Stimulated activated CD8-positive, alpha-beta memory T cell treated with anti-CD3 and anti-CD28 coated beads, Interleukin-2, amount 100 ng/mL, for 1 hour (primary cell): ENCODE results near the gene PPP1R9A.

Experiments
- DNase-seq, 2 donors: peaks; one replicate each; pipeline ENCODE4 v3.0.0-alpha.2; 2020; ENCODE audit warnings: low read depth in 2 of 2

The PPP1R9A gene

DNA sequence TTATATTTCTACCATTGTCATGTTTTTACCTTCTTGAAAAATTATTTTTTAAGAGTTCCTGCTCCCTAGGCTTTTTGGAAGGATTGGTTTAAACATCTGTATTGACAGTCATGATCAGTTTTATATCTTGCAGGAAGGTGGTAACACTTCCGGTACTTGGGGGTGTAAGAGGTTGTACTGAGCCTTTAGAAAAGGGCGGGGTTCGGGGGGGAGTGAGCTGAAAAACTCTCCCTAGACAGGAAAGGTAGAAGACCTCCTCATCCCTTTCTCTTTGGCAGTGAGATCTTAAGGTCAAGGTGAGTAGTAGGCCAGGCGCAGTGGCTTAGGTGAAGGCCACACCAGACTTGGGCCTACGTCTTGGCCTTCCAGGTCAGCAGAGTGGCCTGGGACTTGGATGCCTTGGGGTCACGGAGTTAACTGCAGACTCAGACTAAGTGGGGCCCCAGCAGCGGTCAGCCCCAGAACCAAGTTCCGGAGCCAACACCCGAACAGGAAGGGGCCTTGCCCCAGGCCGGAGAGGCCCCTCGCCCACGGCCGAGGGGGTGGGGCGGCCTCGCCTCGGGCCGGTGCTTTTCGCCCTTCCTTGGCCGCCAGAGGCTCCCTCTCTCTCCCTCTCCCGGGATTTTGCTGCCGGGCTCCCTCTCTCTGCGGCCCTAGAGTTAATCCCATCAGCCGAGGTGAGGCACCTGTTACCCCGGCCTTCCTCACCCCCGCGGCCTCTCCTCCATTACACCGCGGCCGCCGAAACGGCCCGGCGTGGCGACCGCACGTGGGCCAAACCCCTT lies at the start of gene PPP1R9A:
PPP1R9A (plus strand) TSS at position 569 of the 785 bp plus-strand sequence. CDS start 2,520 bp downstream, outside the sequence.
- DNase-seq, result no peak

DNA sequence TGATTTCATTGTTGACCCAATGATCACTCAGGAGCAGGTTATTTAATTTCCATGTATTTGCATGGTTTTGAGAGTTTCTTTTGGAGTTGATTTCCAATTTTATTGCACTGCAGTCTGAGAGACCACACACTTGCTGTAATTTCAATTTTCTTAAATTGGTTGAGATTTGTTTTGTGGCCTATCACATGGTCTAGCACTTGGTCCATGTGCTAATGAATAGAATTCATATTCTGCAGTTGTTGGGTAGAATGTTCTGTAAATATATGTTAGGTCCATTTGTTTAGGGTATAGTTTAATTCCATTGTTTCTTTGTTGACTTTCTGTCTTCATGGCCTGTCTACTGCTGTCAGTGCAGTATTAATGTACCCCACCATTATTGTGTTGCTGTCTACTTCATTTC lies 36.3 kb upstream of the PPP1R9A start:
- no peak for DNase-seq

DNA sequence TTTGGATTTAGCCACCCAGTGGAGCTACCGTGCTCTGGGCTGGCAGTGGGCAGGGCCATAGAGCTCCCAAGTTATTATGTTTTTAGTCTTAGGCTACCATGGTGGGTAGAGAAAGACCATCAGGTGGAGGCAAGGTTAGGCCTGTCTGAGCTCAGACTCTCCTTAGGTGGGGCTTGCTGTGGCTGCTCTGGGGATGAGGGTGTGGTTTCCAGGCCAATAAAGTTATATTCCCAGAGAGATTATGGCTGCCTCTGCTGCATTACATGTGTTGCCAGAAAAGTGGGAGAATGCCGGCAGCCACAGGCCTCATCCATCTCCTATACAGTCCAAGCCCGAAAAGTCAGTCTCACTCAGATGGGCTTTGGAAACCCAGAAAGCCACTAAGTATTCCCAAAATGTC lies 34.2 kb upstream of the PPP1R9A start:
- DNase-seq, result no peak

DNA sequence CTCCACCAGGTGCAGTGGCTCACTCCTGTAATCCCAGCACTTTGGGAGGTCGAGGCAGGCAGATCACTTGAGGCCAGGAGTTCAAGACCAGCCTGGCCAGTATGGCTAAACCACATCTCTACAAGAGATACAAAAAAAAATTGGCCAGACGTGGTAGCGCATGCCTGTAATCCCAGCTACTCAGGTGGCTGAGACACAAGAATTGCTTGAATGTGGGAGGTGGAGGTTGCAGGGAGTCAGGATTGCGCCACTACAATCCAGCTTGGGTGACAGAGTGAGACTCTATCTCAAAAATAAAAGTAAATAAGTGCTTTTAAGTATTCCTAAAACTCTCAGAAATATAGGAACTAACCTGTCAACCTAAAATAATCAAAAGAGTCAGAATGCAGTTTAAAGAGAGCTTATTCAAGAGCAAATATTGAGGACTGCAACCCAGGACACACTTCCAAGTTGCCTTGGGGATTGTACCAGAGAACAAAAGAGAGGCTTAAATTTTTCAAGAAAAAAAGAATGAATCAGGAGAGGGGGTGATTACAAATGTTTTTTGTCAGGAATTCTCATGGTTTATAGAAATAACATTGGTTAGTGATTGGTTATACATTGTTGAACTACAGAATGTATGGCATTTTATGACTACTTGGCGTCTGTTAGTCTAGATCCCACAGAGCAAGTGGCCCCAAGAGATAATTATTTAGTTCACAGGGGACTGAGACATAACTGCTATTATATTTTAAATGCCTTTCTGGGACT lies 33.2 kb upstream of the PPP1R9A start:
- DNase-seq, result no peak

DNA sequence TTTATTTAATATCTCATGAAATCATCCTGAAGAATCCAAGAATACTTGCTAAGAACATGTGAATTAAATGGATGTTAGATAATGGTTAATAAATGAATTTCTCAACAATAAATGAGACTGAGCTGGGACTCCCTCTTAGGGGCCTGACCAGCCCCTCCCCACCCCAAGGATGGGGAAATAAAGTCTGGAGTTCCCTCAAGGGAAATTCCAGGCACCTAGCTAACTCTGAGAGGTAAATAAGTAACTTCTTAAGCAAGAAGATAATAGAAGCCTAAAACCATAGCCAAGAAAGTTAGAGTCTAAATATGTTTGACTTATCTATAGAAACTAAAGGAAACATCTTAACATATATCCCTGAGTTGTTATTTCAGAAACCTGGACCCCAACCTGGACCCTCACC lies 32.2 kb upstream of the PPP1R9A start:
- DNase-seq, result no peak

DNA sequence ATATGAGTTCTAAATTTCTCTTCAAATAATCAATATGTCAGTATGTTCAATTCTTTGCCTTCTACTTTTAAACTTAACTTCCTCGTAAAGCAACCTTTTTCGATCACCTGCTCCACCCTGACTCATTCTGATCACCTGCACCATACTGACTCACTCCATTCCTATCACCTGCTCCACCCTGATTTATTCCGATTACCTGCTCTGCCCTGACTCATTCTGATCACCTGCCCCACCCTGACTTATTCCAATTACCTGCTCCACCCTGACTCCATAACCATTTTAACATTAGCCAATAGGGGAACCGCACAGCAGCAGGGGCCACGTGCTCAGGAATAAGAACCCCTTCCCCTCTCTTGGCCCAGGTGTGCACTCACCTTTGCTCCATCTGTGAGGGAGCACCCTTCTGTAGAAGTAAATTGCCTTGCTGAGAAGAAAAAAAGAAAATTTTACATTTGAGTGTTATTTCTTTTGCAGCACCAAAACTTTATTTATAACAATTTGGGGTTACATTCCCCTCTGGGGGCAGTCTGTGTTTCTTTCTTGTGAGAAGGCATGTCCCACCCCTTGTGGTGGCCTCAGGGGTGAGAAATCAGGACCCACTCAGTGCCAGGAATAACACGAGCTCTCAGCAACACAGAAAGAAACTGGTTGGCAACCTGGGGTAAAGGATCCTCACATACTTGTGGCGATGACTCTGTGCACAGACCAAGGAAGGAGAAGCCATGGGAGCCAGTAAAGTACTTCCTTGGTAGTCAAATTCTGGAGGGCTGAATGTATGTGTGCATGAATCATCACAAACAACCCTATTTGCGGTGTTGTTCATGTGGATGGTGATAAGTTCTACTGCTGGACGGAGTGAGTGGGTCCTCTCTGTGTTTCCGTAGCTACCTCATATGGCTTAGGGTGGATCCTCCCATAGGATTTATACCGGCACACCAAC lies 29.4 kb upstream of the PPP1R9A start:
- no peak for DNase-seq

DNA sequence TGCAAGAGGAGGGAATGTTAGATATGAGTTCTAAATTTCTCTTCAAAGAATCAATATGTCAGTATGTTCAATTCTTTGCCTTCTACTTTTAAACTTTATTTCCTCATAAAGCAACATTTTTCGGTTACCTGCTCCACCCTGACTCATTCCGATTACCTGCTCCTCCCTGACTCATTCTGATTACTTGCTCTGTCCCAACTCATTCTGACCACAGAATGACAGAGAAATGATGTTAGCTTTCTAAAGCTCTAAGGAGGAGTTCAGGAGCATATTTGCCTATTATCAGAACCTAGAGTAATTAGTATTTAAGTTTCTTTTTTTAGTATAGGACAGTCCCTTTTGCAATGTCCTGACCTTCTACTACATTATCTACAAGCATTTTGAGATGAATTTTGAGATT lies 24.5 kb upstream of the PPP1R9A start:
- DNase-seq, result no peak

DNA sequence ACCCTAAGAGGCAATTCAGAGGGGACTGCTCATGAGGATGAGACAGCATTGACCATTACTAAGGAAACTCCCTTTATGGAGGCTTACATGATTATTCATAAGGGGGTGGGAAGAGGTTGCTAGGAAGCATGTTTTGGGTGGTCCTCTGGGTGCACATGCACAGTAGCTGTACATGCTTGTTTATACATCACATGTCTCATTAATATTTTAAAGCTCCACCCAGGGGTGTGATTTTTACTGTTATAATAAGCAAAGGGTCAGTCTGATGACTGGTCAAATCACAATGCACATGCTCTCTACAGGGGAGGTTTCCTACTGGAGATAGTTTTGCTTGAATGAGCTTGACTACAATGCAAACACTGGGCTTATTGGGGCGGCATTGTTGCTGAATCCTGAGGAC lies 23.8 kb upstream of the PPP1R9A start:
- DNase-seq, result no peak

DNA sequence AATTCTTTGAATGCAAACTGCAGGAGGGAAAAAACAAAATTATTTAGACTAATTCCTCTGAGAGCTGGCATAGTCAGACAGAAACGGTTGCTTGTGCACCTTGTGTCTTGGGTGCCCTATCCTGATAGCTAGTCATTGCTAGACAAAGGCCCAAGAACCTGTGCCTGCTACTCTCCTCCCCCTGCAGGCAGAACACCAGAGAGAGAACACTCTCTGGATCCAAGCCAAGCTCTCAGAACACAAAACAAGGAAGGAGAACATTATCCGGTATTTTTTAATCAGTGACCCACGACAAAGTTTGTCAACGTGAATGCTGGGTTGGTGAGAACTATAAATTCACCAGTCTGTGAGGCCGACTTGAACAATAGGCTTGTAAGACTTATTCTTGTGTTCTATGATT lies 18.8 kb upstream of the PPP1R9A start:
- DNase-seq, result no peak

DNA sequence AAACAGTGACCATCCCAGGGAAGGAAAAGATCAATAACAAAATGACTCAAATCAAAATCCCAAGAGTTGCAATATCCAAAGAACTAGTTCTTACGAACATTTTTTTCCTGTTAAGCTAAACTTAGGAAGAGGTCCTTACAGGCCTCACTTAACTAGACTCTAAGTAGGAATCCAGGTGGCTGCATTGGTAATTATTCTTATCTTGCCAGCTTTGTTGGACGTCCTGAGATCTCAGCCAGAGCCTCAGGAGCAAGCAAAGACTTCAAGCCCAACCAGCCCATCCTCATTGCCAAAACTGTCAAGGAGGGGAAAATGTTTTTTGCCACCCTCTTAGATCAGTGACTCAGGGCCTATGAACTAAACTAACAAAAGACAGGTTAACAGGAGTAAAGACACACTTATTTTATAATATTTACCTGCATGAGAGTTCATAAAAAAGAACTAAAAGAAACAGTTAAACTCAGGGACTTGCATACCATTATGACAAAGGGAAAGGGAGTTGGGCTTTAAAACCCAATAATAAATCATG lies 18.3 kb upstream of the PPP1R9A start:
- no peak for DNase-seq

DNA sequence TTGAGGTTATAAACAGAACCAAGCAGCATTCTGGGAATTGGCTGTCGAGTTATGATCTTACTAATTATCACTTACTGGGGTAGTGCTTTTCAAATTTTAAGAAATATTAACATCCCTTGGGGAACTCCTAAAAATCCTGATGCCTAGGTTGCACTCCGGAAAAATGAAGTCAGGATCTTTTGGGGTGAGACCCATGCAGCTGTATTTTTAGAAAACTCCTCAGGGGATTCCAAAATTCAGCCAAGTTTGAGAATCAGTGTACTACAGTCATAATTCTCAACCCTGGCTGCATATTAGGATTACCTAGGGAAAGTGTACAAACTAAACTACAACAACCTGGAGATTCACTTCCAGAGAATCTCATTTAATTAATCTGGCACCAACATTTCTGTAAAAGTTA lies 17.2 kb upstream of the PPP1R9A start:
- no peak for DNase-seq

DNA sequence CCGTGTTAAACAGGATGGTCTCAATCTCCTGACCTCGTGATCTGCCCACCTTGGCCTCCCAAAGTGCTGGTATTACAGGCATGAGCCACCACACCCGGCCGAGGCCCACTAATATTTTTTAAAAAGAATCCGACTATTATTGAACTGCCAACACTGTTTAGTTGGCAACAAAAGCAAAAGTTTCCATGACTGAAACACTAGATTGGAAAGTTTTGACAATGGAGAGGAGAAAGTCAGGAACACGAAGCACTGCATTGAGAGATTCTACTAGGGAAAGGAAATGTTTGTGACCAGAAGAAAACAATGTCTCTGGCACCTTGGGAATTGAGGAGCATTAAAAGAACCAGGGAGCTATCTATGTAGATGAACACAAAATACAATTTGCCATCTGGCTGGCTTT lies 13.7 kb upstream of the PPP1R9A start:
- no peak for DNase-seq

DNA sequence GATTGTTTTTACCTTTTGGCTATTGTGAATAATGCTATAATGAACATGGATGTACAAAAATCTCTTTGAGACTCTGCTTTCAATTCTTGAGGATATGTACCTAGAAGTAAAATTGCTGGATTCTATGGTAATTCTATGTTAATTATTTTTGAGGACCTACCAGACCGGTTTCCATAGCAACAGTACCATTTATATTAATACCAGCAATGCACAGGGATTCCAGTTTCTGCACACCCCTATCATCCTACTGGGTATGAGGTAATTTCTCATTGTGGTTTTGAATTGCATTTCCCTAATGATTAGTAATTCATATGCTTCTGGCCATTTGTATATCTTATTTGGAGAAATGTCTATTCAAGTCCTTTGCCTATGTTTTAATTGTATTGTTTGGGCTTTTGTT lies 9.9 kb upstream of the PPP1R9A start:
- DNase-seq, result no peak

DNA sequence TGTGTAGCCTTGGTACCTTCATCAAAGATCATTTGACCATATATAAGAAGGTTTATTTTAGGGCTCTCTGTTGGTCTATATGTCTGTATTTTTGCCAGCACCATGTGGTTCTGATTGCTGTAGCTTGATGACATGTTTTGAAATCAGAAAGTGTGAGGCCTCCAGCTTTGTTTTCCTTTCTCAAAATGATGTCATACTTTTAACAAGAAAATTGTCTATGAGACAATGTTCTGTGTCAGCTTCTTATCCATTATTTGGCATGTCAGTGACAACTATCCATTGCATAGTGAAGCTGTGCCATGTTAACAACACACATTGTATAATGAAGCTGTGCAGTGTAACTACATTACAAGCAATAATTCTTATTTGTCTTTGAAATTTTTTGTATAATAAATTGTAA lies 9.1 kb upstream of the PPP1R9A start:
- no peak for DNase-seq

DNA sequence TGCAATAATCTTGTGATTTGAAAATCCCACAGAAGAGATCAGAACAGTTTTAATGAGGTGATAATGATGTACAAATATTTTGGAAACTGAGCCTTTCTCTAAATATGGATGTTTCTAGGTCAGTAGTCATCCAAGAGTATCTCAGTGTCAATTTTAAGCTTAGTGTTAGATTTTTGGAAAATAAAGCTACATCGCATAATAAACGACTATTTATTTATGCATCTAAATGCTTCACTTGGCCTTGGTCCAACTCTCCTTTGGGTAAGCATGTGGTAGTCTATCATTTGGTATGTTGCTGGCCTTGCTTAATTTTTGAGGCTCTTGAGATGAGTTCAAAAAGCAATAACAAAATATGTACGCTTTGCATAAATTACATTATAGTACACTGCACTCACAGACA lies 5.4 kb upstream of the PPP1R9A start:
- no peak for DNase-seq

DNA sequence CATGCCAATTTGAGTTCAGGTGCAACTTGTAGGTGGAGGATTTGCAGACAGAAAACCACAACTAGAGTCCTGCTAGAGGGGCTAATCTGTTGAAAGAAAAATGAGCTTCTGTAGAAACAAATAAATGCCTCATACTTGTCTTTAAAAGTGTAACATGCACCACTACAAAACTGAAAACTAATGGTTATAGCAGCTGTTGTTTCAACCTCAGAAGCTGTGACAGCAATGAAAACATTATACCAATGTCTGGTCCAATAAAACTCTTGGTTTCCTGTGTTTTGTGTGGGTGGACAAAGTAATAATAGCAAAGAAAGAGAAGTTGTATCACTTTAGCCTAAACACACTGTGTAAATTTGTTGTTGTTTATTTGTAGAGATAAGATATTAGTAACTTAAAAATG lies 3.4 kb upstream of the PPP1R9A start:
- no peak for DNase-seq

DNA sequence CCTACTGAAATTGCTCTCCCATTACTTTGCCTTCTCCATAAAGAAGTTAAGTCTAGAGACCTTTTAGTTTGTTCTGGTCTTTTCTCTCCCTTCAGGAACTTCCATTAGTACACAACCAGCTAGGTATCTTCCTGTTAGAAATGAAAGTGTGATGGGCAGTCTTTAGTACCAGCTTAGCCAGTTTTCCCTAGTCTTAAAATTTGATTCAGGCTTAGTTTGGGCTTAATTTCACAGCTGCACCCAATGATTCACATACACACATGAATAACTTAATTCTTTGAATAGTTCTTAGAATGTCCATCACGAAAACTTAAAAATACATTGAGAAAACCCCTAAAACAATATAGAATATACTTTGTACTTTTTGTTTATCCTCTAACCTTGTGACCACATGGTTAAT lies 2.4 kb upstream of the PPP1R9A start:
- no peak for DNase-seq

DNA sequence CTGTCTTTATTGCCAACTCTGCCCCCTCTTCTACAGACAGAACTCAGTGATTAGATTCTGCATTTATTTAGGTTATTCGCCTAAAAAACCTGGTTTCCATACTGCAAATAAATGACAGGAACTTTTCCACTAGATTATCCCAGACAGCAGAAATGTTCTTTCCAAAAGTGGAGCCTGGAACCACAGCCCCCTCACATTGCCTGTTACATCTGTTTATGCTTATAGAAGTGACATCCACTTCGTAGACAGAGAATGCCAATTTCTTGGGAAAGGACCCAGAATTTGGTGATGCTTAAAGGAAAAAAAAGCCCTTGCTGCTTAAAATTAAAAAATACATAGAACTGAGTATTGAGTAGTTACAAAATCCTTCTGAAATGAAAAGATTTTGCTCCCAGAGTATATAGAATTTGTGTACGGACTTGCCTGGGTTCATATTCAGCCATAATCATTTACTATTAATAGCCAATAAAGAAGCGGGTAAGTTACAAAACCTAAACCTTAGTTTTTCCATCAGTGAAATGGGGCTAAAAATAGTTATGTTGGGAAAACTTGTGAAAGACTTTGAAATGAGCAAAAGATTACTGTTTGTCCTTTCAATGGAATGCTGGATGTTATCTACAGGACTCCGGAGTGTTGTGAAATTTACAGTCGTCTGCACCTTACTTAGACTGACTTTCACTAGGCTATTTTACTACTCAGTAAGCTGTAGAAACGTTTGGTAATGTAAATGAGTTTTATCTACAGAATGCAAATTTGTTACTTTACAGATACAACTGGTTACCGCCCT lies 1.1 kb upstream of the PPP1R9A start:
- no peak for DNase-seq

DNA sequence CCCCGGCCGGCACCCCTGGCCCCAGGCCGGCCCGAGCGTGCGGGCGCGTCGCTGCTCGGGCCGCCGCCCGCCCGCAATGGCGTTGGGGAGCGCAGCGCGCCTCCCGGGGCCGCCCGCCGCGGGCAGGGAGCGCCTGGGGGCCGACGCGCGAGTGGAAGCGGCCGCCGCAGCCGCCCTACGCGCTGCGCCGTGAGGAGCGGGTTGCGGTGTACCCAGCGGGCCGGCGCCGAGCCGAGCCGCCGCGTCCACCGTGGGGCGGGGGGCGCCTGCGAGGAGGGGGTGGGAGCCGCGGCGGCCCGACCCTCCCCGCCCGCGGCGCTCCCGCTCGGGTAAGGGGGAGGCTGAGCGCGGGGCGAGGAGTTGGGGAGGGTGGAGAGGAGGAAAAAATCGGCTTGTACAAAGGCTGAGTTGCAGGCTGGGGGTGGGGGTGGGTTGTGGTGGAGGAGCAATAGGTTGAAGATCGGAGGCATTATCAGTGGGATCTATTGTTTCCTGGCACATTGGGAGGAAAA lies 473 bp downstream of the PPP1R9A start:
- DNase-seq, result no peak

DNA sequence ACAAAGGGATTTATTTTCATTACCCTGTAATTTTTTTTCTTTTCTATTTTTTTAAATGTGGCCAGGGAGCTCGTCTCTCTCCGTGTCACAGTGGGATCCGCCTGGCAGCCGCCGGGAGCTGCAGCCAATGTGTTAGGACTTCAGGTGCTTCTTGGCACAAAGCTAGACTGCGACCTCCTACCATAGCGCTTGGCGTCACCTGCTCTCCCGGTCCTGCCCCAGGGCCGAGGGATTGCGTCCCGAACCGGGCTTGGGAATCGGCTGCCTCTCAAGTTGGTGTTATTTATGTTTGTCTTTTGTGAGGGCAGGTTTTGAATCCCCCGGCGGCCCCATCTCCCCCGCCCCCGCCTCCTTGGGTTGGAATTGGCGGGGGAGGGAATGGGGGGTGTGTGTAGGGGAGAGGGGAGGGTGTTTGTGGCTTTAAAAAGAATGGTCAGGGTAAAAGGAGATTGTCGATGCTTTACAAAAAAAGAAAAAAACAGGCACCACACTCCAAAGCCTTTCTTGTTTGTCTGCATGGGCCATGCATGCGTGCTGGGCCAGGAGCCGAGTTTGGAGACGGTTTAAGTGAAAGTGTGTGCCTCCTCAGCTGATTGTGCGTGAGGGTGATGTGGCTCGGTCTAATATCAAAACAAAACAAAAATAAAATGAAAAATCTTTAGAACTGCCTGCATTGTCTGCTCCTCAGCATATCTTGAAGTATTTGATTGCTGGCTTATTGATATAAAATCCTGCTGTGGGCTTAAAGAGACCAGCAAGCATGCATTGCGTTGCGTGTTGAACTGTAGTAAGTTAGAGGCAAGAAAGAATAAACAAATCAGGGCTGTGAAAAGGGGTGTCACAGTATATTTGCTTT lies 1.2 kb downstream of the PPP1R9A start:
- DNase-seq, result no peak
